ENCODE measurements around the gene CUX1. TPM values are rescaled to one million over a fixed set of nuclear protein-coding genes. Genes with fewer than 3 reads are reported as not detected.

CUX1 gene
- total and polyA plus RNA-seq, 9 donors = 42.2 to 151 (median 126) TPM

DNA sequence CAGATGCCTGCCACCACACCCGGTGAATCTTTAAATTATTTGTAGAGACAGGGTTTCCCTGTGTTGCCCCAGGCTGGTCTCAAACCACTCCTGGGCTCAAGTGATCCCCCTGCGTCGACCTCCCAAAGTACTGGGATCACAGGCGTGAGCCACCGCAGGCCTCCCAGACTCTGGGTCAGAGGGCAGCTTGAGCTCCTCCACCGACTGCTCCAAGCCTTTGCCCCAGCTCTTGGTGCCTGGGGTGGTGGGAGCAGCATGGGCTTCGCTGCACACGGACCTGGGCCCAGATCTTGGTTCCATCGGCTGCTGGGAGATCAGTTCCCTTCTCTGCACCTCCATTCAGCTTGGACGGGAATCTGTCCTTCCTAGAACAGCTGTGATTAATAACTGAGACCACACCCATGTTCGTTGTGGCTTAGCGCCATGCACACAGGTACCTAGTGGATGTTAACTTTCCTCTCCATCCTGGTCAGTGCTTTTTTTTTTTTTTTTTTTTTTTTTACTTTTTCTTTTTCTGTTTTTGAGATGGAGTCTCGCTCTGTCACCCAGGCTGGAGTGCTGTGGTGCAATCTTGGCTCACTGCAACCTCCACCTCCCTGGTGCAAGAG is 125.3 kb downstream of the CUX1 start:
- DNase-seq = no peak
- intact Hi-C loops (cut with DNase I) = loop anchor here in 2 of 4 donors (10.0 kb wide), 2 partner anchors 128 to 172 kb away; partner anchors contain the start of gene CUX1 (in 1 of the 2)
- TF ChIP-seq POLR2A (IDR thresholded peaks at IDR 0.05) = no peak
- TF ChIP-seq, protein P1, sequence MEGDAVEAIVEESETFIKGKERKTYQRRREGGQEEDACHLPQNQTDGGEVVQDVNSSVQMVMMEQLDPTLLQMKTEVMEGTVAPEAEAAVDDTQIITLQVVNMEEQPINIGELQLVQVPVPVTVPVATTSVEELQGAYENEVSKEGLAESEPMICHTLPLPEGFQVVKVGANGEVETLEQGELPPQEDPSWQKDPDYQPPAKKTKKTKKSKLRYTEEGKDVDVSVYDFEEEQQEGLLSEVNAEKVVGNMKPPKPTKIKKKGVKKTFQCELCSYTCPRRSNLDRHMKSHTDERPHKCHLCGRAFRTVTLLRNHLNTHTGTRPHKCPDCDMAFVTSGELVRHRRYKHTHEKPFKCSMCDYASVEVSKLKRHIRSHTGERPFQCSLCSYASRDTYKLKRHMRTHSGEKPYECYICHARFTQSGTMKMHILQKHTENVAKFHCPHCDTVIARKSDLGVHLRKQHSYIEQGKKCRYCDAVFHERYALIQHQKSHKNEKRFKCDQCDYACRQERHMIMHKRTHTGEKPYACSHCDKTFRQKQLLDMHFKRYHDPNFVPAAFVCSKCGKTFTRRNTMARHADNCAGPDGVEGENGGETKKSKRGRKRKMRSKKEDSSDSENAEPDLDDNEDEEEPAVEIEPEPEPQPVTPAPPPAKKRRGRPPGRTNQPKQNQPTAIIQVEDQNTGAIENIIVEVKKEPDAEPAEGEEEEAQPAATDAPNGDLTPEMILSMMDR (IDR thresholded peaks at IDR 0.05) = no peak
- no peak for TF ChIP-seq EP300 (IDR thresholded peaks at IDR 0.05)
- Histone ChIP-seq H3K27ac (peak overlapping the region; percentile 38 to 58), H3K4me3 (no peak overlapping the region), H3K9me3 (no peaks in the 10 kb centered on the region), H3K4me1 (ENCODE audit: insufficient read depth) (peaks cover 17% of the 10 kb centered on the region), H3K36me3 (no peaks in the 10 kb centered on the region), H3K27me3 (no peaks in the 10 kb centered on the region)
- 81 to 84% (median 81%) methylated on average over 13 of the region's 13 CpGs for WGBS, 3 donors

DNA sequence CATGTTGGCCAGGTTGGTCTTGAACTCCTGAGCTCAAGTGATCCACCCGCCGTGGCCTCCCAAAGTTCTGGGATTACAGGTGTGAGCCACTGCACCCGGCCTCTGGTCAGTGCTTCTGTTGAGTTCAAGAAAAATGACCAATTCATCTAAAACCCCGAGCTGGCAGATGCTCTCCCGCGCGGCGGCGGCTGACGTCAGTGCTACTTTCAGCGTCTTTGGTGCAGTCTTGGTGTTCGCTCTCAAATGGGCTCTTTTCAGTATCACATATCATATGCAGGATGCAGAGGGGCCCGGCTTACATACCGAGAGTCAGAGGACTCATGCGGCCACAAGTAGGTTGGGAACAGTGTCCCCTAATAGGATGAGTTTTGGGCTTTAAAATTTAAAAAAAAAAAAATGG is 125.9 kb downstream of the CUX1 start:
- TF ChIP-seq EP300 (IDR thresholded peaks at IDR 0.05) = no peak
- TF ChIP-seq, protein P1 (IDR thresholded peaks at IDR 0.05) = no peak
- TF ChIP-seq POLR2A (IDR thresholded peaks at IDR 0.05) = no peak
- whole genome bisulfite sequencing, 3 donors = 89 to 96% (median 90%) methylated on average over 15 of the region's 15 CpGs
- no peak overlapping the region for H3K27ac ChIP-seq
- no peaks in the 10 kb centered on the region for H3K27me3 ChIP-seq
- peaks cover 19% of the 10 kb centered on the region for H3K4me1 ChIP-seq (ENCODE audit: insufficient read depth)
- no peak overlapping the region for H3K4me3 ChIP-seq
- intact Hi-C loops (cut with DNase I) = loop anchor here in 2 of 4 donors (10.0 kb wide), 2 partner anchors 129 to 171 kb away; partner anchors contain the start of gene CUX1 (in 1 of the 2)
- DNase-seq = no peak
- H3K9me3 ChIP-seq = no peaks in the 10 kb centered on the region
- no peaks in the 10 kb centered on the region for H3K36me3 ChIP-seq

DNA sequence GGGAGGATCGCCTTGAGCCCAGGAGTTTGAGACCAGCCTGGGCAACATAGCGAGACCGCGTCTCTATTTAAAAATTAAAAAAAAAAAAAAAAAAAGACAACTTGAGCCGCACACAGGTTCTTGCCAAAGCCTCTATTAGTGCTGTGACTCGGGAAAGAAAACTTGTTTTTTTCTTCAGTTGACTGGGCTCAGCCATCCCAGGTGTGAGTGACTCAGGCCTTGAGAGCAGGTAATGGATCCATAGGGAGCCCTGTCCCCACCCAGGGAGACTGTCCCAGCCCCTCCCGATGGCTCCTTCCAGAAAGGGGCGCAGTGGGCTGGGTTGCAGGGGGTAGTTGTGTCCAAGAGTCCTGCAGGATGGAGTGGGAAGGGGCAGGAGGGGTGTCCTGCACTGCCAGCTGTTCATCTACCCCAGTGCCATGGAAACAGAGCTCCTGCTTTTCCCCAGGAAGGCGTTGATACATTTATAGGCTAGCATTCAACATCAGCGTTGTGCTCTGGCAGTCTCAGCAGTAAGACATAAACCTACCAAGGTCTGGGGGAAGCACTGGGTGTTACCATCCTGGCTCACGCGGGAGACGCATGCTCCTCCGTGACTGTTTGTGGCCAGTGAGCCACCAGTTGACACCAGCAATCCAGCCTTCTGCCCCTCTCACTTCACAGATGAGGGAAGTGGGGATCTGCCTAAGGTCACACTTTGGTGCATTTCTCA is 126.6 kb downstream of the CUX1 start:
- Histone ChIP-seq H3K4me3 (no peak overlapping the region), H3K27me3 (no peaks in the 10 kb centered on the region), H3K9me3 (no peaks in the 10 kb centered on the region), H3K27ac (no peak overlapping the region), H3K4me1 (ENCODE audit: insufficient read depth) (peaks cover 19% of the 10 kb centered on the region), H3K36me3 (no peaks in the 10 kb centered on the region)
- 89 to 94% (median 92%) methylated on average over 14 of the region's 14 CpGs for WGBS, 3 donors
- TF ChIP-seq POLR2A (IDR thresholded peaks at IDR 0.05) (no peak), EP300 (IDR thresholded peaks at IDR 0.05) (no peak)
- TF ChIP-seq, protein P1 (IDR thresholded peaks at IDR 0.05) = no peak
- DNase-seq = no peak
- intact Hi-C loops (cut with DNase I) = loop anchor here in 2 of 4 donors (10.0 kb wide), 2 partner anchors 129 to 171 kb away; partner anchors contain the start of gene CUX1 (in 1 of the 2)

DNA sequence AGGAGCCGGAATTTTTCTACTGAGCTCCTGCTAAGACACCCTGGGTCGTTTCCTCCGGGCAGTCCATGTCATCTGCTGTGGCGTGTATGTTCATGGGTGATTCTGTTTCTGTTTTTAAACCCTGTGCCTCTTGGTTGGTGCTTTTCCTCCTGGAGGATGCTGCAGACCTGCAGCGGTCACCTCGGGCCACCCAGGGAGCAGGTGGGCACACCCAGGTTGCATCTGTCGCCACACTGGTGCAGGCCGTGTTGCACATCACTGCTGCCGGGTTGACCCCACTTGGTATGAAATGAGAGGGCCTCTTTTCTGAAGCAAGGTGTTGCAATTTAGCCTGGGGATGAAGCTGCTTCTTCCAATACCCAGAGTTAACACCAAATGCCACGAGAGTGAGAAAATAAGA is 127.2 kb downstream of the CUX1 start:
- H3K4me3 ChIP-seq = no peak overlapping the region
- DNase-seq = no peak
- peaks cover 19% of the 10 kb centered on the region for H3K4me1 ChIP-seq (ENCODE audit: insufficient read depth)
- intact Hi-C loops (cut with DNase I) = loop anchor here in 2 of 4 donors (10.0 kb wide), 2 partner anchors 130 to 170 kb away; partner anchors contain the start of gene CUX1 (in 1 of the 2)
- H3K27me3 ChIP-seq = no peaks in the 10 kb centered on the region
- no peak for TF ChIP-seq POLR2A (IDR thresholded peaks at IDR 0.05)
- no peak for TF ChIP-seq EP300 (IDR thresholded peaks at IDR 0.05)
- H3K36me3 ChIP-seq = no peaks in the 10 kb centered on the region
- no peaks in the 10 kb centered on the region for H3K9me3 ChIP-seq
- WGBS, 3 donors = 94 to 96% (median 96%) methylated on average over 10 of the region's 10 CpGs
- H3K27ac ChIP-seq = no peak overlapping the region

All from ovary (tissue), 9 donors.